GOT3 (cell line): ENCODE results near the gene ACER3.
"Not testable (repeated sequence)": the region's sequence is repeated elsewhere in the genome, so short reads cannot be mapped to it uniquely, and the experiment has no call there.

ENCODE experiments used
- DNase-seq: peaks from one replicate; lab custom pipeline; 2025; ENCODE audit warnings: mixed read lengths; lab: John Stamatoyannopoulos, UW

The ACER3 gene

DNA sequence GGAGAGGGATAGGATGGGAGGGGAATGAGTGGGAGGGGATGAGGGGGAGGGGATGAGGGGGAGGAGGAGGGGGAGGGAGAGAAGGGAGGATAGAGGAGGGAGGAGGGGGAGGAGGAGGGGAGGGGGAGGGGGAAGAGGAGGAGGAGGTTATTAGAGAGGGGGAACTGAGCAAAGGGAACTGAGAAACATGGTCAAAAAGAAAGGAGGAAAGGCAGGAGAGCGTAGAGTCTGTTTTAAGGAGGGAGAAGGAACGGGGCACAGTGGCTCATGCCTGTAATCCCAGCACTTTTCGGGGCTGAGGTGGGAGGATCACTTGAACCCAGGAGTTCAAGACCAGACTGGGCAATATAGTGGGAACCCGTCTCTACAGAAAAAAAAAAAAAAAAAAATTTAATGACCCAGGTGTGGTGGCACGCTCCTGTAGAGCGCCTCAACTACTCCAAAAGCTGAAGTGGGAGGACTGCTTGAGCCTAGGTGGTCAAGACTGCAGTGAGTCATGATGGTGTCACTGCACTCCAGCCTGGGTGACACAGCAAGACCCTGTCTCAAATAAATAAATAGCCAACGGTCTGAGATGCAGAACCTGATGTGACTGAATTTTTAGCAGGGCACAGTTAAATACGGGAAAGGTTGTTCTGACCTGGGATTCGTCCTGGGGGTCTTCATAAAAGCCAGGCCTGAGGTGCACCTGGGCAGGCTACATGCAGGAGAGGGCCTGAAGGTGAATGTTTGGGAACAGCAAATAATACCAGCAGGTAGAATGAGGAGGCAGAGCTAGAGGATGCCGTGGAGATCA is 177.5 kb downstream of the ACER3 start:
- no peak for DNase-seq

DNA sequence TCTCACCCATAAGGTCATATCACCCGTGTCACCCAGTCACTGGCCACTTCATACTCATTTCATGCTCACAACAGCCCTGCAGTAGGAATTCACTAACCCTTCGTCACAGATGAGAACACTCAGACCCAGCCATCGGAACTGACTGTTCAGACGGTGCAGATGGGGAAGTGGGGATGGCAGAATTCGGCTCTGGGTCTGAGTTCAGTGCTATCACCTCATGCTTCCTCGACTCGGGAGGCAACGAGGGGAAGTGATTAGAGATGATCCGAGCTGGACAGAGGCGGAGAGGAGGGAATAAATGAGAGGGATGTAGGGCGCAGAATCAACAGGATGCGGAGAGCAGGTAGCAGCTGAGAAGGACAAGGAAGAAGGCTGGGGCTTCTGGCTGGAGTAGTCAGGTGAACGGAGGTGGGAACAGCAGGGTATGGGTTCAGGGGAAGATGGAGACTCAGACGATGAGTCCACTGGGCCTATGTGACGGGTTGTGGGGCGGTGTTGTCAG is 178.2 kb downstream of the ACER3 start:
- no peak for DNase-seq

DNA sequence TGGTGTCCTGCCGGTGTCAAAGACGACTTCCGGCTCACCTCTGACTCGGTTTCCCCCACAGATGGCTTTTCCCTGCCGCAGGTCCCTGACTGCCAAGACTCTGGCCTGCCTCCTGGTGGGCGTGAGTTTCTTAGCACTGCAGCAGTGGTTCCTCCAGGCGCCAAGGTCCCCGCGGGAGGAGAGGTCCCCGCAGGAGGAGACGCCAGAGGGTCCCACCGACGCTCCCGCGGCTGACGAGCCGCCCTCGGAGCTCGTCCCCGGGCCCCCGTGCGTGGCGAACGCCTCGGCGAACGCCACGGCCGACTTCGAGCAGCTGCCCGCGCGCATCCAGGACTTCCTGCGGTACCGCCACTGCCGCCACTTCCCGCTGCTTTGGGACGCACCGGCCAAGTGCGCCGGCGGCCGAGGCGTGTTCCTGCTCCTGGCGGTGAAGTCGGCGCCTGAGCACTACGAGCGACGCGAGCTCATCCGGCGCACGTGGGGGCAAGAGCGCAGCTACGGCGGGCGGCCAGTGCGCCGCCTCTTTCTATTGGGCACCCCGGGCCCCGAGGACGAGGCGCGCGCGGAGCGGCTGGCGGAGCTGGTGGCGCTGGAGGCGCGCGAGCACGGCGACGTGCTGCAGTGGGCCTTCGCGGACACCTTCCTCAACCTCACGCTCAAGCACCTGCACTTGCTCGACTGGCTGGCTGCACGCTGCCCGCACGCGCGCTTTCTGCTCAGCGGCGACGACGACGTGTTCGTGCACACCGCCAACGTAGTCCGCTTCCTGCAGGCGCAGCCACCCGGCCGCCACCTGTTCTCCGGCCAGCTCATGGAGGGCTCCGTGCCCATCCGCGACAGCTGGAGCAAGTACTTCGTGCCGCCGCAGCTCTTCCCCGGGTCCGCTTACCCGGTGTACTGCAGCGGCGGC is 179.0 kb downstream of the ACER3 start:
- no peak for DNase-seq

DNA sequence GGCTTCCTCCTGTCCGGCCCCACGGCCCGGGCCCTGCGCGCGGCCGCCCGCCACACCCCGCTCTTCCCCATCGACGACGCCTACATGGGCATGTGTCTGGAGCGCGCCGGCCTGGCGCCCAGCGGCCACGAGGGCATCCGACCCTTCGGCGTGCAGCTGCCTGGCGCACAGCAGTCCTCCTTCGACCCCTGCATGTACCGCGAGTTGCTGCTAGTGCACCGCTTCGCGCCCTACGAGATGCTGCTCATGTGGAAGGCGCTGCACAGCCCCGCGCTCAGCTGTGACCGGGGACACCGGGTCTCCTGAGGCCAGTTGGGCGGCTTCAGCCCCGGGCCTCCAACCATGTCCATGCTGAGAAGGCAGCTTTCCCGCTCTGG is 179.7 kb downstream of the ACER3 start:
- DNase-seq: no peak

DNA sequence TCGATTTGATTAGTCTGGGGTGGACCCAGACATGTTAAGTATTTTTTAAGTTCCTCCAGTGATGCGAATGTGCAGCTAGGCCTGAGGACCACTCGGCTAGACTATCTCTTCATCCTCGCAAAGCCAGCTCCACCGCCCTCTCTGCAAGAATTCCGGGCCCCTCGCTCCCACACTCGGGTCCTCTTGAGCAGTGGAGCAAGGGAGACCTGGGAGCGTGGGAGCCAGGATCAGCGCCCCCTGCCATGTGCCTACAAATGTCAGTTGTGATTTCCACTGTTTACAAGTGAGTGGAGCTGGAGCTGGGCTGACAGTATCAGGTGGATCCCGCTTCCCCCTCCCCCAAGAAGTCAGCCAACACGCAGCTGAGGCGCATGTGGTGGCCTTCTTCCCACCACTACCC is 180.2 kb downstream of the ACER3 start:
- no peak for DNase-seq

DNA sequence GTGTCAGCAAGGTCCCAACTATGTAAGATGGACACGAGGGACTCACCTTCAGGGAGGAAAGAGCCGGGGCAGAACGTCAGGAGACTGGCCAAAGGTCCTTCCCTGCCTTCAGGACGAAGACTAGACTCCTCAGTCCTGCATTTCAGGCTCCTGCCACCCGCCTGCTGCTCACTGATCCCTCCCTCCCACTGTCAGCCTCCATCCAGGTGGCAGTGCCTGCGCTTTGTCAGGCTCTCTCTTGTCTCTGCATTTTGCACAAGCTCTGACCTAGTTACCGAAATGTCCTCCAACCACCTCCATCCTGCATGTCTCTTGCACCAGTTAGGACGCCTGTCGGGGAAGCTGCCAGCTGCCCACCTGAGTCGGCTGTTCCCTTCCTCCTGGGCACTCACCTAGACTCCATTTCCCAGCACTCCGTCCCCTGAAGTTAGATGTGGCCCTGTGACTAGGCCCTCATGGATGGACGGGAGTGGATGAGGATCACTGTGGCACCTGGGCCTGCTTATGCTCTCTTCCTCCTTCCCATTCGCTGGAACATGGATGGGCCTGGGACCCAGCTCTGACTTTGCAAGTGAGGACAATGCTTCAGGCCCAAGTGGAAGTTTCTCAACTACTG is 181.5 kb downstream of the ACER3 start:
- no peak for DNase-seq

DNA sequence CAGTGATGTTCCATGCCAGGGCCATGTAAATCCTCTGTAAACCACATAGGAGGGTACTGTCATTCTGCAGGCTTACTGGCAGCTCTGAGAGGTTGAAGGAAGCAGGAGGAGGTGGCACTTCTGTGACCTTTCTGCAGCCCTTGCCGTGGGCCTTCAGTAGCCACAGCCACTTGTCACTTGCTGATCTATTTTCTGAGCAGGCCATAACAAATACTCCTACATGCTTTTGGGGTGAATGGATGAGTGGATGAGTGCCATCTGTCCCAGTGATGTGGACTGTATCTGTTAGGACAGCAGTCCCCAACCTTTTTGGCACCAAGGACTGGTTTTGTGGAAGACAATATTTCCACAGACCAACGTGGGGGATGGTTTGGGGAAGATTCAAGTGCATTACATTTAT is 183.6 kb downstream of the ACER3 start:
- no peak for DNase-seq

DNA sequence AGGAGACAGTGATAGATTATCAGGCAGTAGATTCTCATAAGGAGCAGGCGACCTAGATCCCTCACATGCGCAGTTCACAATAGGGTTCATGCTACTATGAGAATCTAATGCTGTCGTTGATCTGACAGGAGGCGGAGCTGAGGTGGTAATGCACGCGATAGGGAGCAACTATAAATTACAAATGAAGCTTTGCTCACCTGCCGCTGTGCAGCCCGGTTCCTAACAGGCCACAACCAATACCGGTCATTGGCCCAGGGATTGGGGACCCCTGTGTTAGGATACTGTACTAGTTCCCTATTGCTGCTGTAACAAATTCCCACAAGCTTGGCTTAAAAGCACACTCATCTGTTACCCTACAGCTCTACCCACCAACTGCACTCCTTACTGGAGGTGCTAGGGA is 184.2 kb downstream of the ACER3 start:
- DNase-seq: no peak

DNA sequence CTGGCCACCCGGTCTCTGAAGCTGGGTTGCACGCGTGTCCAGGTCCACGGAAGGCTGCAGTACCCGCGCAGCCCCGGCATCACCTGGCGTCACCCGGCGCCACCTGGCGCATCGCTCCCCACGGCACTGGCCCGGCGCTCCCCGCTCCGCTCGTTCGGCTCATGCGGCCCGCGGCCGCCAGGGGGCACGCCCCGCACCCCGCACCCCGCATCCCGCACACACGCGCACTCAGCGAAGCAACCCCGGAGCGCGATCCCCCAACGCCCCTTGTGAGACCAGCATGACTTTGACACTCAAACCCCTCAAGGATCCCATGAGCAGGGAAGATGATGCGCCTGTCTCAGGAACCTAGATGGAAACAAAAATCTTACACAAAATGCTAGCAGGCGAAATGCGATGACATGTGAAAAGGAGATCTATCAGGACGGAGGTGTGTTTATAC is 185.4 kb downstream of the ACER3 start:
- no peak for DNase-seq

DNA sequence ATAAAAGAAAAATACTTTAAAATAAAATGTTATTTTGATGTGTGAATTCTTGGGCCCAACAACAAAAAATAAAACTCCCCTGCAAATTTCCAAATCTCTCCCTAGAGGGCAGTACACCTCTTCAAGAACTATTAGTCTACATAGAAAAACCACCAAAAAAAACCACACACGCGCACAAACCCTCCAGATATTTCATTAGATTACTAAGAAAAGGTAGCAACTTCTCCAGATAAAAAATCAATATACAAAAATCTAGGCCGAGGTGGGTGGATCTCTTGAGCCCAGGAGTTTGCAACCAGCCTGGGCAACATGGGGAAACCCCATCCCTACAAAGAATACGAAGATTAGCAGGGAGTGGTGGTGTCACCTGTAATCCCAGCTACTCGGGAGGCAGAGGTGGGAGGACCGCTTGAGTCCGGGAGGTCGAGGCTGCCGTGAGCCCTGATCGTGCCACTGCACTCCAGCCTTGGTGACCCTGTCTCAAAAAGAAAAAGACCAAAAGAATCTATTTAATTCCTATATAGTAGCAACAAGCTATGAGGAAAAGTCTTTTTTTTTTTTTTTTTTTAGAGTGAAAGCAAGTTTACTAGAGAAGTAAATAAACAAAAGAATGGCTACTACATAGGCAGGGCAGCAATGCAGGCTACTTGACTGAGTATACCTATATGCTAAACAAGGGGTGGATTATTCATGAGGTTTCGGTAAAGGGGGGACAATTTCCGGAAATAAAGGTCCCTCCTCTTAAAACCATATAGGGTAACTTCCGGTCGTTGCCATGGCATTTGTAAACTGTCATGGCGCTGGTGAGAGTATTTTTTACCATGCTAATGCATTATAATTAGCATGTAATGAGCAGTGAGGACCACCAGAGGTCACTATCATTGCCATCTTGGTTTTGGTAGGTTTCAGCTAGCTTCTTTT is 186.5 kb downstream of the ACER3 start:
- DNase-seq: no peak

DNA sequence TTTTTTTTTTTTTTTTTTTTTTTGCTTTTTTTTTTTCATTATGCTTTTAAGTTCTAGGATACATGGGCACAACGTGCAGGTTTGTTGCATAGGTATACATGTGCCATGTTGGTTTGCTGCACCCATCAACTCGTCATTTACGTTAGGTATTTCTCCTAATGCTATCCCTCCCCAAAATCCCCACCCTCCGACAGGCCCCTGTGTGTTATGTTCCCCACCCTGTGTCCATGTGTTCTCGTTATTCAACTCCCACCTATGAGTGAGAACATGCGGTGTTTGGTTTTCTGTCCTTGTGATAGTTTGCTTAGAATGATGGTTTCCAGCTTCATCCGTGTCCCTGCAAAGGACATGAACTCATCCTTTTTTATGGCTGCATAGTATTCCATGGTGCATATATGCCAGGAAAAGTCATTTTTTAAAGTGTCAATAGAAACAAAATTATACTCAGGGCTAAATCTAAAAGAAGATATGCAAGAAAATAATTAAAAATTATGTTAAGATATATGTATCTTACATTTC is 187.3 kb downstream of the ACER3 start:
- not testable (repeated sequence) for DNase-seq

DNA sequence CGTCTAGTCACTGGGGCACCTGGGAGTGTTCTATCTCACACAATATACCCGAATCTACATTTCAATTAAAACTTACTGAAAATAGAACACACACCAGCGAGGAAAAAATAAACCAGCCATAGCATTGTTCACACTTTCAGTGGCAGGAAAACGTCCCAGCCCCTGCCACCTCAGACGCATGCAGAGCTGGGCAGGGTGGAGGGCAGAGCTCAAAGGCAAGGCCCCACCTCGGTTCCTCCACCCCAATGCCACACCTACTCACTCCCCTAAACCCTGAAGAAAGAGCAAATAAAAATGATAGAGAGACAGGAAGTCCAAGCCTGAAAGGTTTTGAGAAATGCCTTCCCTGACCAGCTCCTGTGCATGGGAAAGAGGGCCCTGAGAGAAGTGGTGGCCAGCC is 188.3 kb downstream of the ACER3 start:
- no peak for DNase-seq

DNA sequence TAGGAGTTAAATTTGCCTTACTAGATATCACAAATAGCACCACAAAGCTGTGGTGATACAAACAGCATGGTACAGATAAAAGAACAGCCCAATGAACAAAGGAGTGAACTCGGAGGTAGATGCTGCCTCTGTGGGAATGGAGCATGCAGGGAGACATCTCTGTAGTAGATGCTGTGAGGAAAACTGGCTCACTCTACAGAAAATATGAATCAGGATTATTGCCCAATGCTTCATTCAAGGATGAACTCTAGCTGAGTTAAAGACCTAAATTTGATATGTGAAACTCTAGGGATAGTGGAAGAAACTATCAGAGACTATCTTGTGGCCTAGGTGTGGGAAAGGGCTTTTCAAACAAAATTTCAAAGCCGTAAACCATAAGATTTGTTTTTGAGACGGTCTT is 190.8 kb downstream of the ACER3 start:
- no peak for DNase-seq

DNA sequence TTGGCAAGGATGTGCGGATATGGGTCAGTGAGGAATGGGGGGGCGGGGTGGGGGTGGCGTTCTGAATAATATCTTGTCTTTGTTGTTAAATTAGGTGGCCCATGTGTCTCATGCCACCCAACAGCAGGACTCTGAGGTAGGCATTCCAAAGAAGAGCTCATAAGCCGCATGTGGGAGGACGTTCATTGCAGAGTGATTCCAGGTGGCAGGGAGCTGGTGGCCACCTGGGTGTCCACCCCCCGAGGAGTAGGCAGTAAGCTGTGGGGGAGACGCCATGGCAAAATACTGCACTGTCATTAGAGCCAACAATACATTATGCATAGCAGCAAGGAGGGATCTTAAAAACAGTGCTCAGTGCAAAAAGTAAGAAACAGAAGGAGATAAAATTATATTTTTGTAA is 191.8 kb downstream of the ACER3 start:
- no peak for DNase-seq

DNA sequence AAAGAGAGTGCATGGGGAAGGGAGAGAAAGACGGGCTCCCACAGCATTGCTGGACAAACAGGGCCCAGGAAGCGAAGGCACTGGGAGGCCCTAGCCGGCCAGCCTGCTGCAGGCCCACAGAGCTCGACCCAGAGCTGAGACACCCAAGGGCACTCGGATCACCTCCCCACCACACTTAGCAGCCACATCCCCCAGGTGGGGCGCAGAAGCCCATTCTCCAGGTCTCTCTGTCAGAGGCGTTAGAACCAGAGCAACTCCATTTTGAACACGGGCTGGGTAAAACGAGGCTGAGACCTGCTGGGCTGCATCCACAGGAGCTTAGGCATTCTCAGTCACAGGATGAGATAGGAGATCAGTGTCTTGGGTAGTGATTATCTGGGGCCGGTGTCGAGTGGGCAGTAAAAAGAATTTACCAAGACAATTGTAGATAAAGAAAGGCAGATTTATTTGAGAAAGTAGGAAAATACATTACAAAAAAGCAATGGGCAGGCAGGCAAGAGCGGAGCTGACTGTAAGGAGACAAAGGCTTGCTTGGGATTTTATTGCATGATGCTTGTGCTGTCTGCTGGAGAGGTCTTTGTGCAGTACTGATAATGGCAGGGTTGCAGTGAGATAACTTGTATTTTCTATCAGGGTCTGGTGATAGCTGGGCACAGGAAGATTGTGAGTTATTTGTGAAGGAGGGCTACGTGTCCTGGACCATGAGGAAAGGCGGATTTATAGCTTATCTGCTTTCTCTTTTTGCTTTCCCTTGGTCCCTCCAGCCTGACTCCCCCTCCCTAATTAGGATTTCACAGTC is 192.7 kb downstream of the ACER3 start:
- DNase-seq: no peak

DNA sequence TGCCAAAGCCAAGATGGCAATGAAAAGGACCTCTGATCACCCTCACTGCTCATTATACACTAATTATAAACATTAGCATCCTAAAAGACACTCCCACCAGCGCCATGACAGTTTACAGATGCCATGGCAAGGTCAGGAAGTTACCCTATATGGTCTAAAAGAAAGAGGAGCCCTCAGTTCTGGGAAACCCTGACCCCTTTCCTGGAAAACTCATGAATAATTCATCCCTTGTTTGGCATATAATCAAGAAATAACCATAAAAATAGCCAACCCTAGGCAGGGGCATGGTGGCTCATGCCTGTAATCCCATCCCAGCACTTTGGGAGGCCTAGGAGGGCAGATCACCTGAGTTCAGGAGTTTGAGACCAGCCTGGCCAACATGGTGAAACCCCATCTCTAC is 193.4 kb downstream of the ACER3 start:
- no peak for DNase-seq

DNA sequence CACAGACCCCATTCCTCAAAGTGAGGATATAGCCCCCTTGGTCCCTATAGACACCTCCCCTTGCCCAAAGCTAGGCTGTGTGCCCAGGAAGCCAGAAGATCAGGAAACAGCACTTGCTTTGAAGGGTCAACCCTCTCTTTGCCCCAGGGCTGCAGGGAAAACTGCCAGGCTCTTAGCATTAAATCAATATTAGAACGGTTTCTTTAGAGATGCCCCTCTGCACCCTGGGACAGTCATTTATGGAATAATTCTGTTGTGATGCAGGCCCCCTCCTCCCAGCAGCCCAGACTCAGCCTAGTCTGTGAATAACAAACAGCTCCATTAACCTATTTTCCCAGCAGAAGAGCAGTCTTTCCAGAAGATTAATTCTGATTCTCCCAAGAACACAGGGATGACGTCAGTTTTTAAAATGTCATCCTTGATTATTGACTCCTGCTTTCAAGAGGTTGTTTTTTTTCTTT is 194.4 kb downstream of the ACER3 start:
- DNase-seq: no peak

DNA sequence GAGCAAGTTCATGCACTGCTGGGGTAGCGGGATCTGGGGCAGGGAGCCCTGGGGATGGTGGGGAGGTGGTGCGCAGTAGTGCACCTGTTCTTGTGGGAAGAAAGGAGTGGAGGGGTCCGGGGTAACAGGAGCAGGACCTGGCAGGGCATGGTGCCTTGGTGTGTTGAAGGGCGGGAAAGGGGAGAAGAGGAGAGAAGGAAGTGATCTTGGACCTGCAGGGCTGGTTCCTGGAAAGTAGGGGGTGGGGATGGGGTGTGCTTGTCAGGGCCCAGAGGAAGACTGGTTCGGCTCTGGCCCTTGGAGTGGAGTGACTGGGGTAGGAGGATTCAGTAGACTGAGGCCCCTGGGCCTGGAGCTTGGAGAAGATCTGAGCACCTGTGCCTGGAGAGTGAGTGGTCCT is 195.2 kb downstream of the ACER3 start:
- no peak for DNase-seq

DNA sequence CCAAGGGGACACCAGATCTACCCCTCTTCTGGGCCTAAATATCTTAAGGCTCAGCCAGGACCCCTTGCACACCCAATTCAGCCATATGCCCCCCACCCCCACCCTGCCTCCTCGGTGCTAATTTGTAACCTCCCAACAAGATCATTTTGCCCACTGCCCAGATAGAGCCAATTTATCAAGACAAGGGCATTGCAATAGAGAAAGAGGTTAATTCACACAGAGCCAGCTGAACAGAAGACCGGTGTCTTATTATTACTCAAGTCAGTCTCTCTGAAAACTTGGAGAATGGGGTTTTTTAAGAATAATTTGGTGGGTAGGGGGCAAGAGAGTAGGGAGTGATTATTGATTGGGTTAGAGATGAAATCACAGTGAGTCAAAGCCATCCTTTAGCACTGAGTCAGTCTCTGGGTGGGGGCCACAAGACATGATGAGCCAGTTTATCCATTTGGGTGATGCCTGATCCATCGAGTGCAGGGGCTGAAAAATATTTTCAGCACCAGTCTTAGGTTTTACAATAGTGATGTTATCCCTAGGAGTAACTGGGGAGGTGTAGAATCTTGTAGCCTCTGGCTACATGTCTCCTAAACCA is 196.2 kb downstream of the ACER3 start:
- no peak for DNase-seq

DNA sequence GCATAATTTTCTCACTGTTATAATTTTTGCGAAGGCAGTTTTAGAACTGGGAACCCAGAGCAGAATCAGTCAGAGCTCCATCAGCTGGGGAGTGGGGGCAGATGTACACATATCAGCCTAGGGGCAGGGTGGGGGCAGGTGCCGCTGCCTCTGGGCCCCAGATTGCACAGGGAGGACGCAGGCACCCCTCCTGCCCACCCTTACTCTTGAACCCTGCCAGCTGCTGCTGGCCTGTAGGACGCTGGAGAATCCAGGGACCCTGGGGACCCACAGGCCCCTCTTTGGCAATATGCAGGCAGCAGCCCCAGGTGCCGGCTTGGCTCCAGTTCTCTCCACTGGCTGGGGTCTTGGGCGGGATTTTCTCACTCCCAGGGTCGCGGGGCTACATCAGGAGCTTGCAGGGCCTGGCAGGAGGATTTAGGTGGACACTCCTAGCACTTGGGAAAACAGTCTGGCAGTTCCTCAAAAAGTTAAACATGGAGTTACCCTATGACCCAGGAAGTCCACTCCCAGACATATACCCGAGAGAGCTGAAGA is 197.3 kb downstream of the ACER3 start:
- no peak for DNase-seq
